Stimulated activated CD4-positive, alpha-beta T cell treated with anti-CD3 and anti-CD28 coated beads, Interleukin-12 subunit alpha, Interleukin-12 subunit beta, amount 100 ng/mL, for 4 hours (primary cell): ENCODE measurements around the gene ZFP36.

ENCODE experiments used
- DNase-seq: peaks from one replicate; pipeline ENCODE4 v3.0.0-alpha.2; 2020

The ZFP36 gene

DNA sequence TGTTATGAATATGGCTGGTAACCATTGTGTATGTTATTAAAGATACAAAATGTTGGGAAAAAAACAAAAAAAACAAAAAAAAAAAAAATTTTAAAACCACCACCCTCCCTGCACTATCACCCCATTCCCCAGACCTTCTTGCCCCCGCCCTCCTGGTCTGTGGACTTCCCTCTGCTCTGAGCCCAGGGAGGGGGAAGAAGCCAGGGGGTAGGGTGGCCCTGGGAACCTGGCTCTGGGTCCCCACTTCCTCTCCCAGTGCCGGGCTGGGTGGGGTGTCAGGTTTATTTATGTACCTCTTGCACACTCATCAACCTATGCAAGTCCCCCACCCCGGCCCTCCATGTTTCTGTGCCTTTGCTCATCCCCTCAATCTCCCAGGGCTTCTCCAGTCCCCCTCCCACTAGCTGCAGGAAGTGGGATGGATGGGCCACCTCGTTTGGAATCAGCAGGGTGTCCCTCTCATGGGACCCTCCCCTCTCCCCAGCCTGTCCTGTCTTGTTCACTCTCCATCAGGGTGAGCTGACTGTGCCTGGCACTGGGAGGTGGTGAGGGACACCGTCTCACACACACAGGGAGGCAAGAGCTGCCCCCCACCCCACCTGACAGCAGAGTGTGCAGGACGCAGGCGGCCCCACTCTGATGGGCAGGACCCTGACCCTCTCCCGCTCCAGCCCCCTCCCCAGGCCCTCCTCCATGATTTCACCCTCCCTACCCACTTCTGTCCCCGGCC, 21.6 kb upstream of the ZFP36 start:
- no peak for DNase-seq

DNA sequence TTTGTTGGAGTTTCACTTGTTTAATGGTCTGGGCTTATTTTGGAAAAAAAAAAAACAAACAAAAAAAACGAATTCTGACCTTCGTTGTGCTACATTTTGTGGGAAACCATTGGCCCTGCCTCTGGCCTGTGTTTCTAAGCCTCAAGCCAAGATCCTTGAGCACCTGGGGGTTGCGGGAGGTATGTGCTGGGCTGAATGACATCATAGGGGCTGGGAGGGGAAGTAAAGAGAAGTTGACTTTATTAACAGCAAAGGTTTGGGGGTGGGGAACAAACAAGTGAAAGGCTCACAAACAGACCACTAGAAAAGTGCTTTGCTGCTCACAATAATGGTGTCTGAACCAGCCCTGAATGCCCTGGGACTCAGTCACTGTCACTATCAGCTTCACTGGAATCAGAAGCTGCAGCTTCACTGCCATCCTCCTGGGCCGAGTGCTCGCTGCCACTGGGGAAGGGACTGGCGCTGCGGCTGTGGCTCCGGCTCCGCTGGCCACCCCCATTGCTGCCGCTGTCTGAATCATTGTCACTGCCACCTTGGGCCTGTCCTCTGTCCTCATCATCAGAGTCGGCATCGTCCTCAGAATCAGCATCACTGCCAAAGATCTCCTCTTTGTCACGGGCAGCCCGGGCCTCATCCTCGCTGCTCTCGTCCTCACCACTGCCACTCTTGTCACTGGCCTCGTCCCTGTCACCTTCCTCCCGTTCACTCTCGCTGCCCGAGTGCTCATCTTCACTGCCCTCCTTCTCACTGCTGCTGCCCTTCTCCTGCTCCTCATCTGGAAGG, 20.8 kb upstream of the ZFP36 start:
- DNase-seq: no peak

DNA sequence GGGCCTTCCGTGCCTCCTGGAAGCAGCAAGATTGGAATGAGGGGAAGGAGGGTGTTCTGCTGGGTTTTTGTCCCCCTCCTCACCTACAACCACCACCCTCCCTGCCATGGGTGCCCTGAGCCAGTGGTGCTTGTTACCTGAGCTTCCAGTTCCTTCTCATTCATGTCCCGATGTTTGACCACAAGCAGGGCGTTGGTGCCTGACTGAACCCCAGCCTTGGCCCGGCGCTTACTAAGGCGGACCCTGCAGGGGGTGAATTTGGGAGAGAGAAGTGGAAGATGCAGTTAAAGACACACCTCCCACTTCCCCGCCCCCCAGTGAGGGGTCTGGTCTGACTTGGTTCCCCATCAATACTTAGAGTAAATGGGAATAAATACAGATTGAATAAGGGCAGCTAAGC, 20.1 kb upstream of the ZFP36 start:
- DNase-seq: no peak

DNA sequence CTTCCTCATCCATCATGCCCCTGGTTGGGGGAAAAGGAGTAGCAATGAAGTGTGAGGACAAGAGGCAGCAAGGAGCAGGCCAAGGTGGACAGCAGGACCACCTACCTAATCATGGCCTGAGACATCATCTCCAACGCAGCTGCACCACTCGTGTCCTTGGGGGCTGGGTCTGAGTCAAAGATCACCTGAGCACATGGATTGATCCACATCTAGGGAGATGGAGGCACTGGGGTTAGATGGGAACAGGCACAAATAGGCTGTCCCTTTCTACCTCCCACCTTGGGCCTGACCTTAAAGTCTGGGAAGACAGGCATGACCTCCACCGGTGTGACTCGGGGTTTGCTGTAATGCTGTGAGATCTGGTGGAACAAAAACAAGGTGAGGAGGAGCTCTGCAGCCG, 18.0 kb upstream of the ZFP36 start:
- no peak for DNase-seq

DNA sequence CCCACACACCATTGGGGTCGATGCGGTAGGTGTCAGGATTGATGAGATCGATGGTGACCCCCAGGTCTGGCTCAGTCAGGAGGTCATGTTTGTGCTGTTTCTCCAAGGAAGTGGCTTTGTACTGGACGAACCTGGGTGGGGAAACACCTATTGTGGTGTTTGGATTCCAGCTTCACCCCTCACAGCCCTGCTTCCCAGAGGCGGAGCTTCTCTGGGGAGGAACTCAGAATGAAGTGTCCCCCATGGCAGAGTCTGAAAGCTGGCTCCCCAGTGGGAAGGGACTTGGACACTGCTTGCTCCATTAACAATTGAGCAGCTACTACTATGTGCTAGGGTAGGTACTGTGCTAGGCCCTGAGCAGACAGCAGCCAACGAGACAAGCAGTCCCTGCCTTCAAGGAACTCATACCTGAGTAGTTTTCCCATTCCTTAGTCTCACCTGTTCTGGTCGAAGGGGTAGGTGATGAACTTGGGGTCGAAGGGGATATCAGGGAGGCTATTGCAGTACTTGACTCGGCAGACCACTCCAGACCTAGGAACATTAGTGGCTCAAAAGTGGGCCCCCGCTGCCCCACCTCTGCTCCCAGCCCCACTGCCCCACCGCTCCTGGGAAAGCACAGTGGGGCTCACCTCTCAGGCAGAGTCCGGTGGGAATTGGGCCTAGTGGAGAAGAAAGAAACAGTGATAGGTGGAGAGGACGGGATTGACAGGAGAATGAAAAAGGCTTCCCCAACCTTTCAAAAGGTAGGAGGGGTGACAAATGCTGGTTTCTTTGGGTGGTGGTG, 16.8 kb upstream of the ZFP36 start:
- no peak for DNase-seq

DNA sequence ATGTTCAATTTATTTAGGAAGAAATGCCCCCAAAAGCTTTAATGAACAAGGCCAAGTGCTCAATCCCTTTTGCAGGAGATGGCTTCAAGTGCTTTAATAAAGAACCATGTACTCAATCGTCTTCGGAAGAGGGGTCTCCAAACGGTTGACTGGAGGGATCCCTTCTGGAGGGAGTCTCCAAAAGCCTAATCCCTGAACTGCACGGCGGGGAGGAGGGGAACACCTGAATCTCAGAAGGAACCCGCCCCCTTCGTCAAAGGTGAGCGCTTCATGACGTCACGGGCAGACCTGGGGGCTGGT, 16.2 kb upstream of the ZFP36 start:
- no peak for DNase-seq

DNA sequence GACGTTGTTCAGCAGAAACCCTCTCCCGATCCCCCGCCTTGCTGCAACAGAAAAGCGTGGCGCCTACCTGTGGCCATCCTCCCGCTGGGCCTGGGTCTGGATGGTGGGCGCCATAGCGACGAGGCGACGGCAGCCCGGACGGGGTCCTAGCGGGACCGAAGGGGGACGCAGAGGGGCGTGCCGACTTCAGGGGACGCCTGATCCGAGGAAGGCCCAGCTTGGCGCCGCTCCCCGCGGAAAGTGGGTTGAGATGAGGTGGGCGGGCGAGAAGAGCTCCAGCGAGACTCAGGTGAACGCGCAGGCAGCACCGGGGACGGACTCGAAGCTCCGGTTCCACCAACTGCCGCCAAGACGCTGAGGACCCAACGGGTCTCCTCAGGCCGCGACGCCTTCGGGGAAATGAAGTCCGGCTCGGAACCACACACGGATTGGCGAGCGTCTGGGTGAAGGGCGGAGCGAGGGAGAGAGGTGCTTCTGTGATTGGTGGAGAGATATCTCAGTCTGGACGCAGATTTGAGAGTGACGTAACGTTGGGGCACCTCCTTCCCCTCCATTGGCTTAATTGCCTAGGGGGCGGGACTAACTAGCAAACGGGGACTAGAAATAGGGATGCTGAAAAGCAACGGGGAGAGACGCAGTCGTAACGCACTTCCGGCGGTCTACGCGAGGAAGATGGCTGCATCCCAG, 15.8 kb upstream of the ZFP36 start, which contains the start of the genes MED29 and PAF1:
MED29 (plus strand) TSS at position 628 of the 687 bp plus-strand sequence; CDS start at position 673, 45 bp downstream.
PAF1 (minus strand) TSS at position 356 of the 687 bp plus-strand sequence; CDS start at position 114, 242 bp downstream.
- peak; percentile 90 for DNase-seq

DNA sequence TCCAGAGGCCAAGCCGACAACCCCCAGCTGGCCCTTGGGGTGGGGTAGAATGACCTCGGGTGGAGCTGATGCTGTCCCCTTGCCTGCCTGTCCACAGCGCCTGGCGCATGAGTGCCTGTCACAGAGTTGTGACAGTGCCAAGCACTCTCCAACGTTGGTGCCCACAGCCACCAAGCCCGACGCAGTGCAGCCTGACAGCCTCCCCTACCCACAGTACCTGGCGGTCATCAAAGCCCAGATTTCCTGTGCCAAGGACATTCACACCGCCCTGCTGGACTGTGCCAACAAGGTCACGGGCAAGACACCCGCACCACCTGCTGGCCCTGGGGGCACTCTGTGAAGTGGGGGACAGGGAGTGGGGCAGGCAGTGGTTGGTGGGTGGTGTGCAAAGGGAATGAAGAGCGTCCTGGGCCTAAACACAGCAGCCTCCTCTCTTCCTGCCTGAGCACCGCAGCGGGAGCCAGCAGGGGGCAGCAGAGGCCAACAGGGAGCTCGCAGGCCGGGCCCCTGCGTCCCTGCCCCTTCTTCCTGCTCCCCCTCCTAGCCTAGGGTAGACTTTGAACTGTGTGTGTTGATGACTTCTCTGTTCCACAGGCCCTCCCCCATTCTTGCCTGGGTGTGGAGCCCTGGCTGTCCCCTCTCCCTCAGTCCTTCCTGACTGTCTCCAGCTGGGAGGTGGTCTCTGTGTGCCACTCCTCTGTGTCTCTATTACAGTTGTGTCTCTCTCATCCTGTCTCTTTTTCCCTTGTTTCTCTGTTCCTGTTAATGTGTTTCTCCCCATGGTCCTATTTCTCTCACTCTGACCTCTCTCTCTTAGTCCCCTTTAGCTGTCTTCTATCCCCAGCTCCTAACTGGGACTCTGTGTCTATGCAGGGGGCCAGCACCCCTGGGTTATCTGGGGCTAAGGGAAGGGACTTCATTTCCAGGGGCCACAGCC, 9.0 kb upstream of the ZFP36 start:
- peak; percentile 96 for DNase-seq

DNA sequence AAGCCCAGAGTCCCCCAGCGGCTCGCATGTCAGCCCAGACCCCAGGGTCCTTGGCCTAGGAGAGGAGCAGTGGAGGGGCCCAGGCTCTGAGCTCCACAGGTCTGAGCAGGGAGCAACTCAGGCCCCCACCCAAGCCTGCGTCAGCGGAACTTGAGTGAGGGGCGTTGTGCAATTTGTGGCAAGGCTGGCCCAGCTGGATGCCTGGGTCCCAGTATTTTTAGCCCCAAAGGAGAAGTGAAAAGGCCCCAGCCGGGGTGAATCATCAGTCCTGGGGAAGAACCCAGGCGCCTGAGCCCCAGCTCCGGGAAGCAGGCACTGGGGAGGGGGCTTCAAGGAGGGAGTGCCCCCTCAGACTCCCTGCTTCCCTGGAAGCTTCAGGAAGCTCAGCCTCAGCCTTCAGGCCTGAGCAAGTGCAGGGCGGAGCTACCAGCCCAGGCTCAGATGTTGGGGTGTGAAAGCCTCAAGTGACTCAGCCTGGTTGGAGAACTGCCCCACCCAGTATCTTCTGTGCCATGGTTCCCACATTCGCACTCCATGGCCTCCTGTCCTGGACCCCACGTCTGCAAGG, 8.3 kb upstream of the ZFP36 start:
- peak; percentile 39 for DNase-seq

DNA sequence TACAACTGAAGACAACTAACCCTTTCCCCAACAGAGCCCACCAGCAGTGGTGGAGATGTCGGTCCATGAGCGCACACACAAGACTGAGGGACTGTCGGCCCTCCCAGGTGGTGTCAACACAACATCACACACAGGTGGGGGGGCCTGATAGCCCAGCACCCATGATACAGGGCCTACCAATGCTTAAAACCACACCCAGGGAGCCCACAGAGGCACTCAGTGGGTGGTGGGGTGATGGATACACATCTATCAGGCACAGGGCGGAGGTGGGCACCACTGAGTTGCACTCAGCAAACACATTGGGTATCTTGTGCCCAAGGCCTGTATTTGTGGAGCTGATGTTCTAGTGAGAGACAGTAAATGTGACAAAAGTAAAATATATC, 7.0 kb upstream of the ZFP36 start:
- no peak for DNase-seq

DNA sequence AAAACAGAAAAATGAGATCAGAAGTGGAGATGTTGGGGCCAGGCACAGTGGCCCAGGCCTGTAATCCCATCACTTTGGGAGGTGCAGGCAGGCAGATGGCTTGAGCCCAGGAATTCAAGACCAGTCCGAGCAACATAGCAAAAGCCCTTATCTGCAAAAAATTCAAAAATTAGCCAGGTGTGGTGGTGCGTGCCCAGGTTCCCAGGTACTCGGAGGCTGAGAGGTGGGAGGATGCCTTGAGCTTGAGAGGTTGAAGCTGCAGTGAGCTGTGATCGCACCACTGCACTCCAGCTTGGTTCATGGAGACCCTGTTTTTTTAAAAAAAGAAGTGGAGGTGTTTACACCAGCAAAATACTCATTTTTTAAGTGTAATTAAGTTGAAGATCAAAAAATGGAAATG, 6.6 kb upstream of the ZFP36 start:
- no peak for DNase-seq

DNA sequence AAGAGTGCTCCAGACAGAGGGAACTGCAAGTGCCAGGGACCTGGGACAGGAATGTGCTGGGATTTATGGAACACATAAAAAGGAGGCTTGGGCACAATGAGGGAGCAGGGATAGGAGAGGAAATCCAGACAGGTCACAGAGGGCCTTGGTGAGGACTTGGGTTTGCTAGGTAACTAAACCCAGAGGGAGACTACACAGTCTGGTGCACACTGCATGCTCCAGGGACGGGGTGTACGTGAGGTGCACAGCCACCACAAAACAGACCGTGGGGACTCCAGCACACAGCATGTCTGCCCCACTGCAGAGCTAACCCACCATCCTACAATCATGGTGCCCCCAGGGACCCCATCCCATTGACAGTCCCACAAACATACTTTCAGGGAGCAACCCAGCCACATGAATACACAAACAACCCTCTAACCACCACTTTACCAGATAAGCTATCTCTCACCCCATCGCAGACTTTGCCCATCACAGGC, 5.5 kb upstream of the ZFP36 start:
- DNase-seq: no peak

DNA sequence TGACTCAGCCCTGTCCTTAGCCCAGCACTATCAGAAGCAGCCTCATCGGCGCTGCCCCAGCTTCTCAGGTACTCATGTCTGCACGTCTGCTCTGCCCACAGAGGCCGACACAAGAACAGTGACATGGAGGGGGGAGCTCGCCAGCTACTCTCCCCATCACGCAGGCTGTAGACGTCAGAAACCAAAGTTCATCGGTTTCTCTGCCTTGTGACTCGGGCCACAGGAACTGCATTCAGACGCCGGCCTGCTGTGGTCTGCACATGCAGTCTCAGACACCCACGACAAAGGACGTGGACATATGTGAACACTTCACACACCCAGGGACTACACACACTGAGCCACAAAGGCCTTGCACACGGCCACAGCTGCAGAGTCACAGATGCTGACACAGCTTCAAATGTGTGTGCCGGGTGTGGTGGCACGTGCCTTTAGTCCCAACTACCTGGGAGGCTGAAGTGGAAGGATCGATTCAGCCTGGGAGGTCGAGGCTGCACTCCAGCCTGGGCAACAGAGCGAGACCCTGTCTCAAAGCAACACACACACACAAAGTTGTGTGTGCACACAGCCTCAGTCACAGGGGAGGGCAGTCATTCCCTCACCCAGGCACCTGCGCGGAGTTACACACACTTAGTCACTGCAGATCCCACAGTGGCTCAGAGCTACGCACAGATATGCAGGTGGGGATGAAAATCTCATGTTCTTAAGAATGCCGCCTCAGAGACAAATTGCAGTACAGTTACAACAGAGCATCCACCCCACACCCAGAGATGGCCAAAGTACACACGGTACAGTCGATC, 4.9 kb upstream of the ZFP36 start:
- DNase-seq: peak; percentile 59

DNA sequence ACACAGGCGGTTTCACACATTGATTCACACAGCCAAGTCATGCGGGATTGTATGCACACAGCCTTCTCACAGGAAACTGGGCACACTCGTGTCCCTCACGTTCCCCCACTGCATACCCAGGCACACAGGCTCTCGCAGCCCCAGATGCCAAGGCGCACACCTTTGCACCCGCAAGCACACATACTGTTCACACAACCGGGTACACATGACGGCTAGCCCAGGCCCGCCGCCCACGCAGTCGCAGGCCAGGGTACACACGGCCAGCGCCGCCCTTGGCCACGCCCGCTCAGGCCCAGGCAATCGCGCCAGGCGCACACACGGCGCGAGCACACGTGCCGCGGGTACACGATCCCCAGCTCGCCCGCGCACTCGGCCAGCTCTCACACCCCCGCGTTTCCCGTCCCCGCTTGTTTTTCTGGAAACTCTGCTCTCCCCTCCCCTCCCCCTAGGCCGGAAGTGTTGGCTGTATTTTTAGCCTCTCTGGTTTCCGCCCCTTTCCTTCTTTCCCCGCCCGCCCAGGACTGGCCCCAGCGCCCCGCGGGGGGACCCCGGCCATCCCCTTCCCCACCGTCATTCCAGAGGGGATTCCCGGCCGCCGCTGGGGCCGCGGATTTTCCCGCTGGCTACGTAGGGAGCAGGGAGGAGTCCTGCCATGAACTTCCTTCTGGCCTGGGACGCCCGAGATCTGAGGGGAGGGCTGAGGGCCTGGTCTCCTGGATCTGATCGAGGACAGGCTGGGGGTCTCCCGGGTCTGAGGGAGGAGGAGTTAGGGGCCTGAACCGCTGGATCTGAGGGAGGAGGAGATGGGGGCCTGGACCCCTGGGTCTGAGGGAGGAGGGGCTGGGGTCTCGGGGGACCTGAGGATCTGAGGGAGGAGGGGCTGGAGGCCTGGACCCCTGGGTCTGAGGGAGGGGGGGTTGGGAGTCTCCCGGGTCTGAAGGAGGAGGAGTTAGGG, 4.0 kb upstream of the ZFP36 start:
- peak; percentile 83 for DNase-seq

DNA sequence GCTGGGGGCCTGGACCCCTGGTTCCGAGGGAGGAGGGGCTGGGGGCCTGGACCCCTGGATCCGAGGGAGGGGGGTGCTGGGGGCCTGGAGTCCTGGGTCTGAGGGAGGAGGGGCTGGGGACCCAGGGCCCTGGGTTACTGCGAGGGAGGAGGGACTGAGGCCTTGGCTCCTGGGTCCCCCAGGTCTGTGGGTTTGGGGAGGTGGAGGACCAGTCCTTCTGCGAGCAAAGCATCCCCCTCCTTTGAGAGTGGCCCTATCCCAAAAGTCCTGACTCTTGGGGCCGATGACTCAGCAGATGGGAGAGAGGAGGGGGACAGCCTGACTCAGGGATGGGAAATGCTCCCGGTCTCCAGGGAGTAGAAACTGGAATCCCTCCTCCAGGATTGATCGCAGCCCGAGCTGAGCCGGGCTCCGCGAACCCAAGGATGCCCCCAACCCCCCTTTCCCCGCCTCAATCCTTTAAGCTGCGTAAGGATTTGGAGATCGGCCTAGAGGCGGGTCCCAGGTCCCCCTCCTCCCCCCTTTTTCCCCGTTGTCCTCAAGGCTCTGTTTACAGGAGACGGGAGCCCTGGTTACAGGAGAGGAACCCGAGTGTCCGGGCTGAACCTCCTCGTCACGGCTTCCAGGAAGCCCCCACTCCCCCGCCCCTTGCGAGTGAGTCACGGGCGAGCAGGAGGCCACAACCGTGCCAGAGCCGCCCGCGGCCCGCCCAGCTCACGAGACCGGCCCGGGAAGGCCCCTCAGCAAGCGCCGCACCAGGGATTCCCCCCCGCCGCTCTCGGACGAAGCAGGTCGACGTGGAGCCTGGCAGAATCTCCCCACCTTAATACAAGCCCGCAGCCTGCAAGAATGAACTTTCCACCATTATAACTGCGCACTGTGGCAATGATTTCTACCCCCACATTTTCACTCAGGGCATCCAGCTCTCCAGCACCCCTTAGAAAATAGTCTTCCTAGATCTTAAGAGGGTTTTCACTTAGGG, 3.0 kb upstream of the ZFP36 start:
- DNase-seq: peak; percentile 92

DNA sequence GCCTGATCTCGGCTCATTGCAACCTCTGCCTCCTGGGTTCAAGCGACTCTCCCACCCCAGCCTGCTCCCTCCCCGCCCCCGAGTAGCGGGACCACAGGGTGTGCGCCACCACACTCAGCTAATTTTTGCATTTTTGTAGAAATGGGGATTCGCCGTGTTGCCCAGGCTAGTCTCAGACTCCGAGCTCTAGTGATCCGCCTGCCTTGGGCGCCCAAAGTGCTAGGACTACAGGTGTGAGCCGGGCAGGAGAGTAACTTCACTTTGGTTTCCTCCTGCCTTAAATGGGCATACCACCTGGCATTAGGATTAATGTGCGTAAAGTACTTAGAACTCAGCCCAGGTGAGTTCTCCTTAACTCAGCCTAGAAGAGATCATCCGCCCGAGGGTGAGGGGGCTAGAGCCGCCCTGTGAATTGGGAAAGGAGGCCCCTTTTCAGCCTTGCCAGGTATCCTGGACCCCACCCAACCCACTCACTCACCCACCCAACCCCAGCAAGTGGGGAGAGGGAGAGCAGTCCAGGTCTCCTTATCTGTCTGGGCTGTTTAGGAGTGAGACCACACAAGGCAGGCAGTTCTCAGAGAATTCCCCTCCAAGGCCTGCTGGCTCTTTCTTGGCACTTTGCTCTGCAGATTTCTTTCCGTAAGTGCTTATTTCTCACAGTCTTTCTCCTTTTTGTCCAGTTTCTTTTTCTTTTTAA, 1.2 kb upstream of the ZFP36 start:
- no peak for DNase-seq

DNA sequence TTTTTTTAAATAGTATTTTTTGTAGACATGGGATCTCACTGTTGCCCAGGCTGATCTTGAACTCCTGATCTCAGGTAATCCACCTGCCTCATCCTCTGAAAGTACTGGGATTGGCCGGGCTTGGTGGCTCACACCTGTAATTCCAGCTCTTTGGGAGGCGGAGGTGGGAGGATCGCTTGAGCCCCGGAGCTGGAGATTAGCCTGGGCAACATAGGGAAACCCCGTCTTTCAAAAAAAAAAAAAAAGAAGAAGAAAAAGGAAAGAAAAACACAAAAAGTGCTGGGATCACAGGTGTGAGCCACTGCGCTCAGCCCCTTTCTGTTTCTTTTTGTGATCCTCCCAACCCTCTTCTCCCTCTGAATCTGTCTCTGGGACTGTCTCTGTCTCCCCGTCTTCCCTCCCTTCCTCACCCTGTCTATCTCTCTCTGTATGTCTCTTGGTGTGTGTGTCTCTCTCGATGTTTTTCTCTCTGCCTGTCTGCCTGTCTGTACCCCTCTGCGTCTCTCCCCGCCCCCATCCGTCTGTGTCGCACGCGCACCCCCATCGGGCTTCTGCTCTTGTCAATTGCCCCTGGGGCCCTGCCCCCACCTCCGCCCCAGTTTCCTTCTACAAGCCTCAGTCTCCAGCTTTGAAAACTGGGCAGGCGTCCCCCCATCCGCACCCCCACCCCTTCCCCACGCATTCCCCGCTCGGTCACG, 540 bp upstream of the ZFP36 start:
- peak; percentile 83 for DNase-seq
